ENCODE data around the gene SMARCAL1. TPM values are rescaled to one million over a fixed set of nuclear protein-coding genes. Genes with fewer than 3 reads are reported as not detected.
"Not testable (repeated sequence)": the region's sequence is repeated elsewhere in the genome, so short reads cannot be mapped to it uniquely, and the experiment has no call there.

SMARCAL1 gene
- total RNA-seq, 2 donors from 2014 or later = 15.3 to 32.2 TPM

DNA sequence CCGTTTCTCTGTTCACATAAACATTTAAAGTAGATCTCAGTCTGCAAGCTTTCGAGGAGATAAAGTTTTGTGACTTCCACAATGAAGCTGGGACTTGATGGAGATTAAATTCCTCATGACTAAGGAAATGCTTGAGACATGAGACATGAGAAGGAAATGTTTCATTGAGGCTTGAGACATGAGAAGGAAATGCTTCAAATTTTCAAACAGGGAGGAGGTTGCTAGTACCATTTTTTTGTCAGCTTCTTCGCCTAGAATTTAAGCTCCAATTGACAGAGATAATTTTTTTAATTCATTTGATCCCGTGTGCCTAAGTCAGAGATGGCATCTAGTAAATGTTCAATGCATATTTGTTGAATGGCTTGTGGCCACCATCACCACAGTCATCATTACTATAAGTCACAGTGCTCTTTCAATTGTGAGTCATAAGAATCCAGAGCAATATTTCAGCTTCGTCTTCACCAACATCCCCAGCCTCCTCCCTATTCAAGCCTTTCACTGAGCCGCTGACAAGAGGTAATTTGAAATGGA, 39.5 kb upstream of the SMARCAL1 start:
- intact Hi-C loops (cut with DNase I) = no loop called here
- H3K4me3 ChIP-seq = no peak overlapping the region

GRCh38 chr2:216373896-216374295, 38.4 kb upstream of the SMARCAL1 start:
- H3K9me3 ChIP-seq = no peaks in the 10 kb centered on the region
- DNase-seq (ENCODE audit: low spot score) = no peak
- no peaks in the 10 kb centered on the region for H3K36me3 ChIP-seq
- H3K27ac ChIP-seq = no peak overlapping the region
- no peak for TF ChIP-seq POLR2A (IDR thresholded peaks at IDR 0.05)
- TF ChIP-seq CTCF (IDR thresholded peaks at IDR 0.05) = no peak
- no peak for TF ChIP-seq POLR2AphosphoS5 (IDR thresholded peaks at IDR 0.05)
- H3K27me3 ChIP-seq (replicated peaks; ENCODE audit: insufficient read depth) = peaks cover 6% of the 10 kb centered on the region
- intact Hi-C loops (cut with DNase I) = no loop called here
- no peak overlapping the region for H3K4me3 ChIP-seq
- H3K4me1 ChIP-seq (replicated peaks) = peaks cover 2% of the 10 kb centered on the region

More for the DNA sequence above, 39.5 kb upstream of the SMARCAL1 start:
- no peak for DNase-seq (ENCODE audit: low spot score)
- 33% methylated on average over 6 of the region's 6 CpGs for WGBS
- no peak overlapping the region for H3K27ac ChIP-seq
- H3K27me3 ChIP-seq (replicated peaks; ENCODE audit: insufficient read depth) = peaks cover 6% of the 10 kb centered on the region
- no peaks in the 10 kb centered on the region for H3K9me3 ChIP-seq
- peaks cover 2% of the 10 kb centered on the region for H3K4me1 ChIP-seq (replicated peaks)
- TF ChIP-seq CTCF (IDR thresholded peaks at IDR 0.05) = no peak
- no peak for TF ChIP-seq POLR2A (IDR thresholded peaks at IDR 0.05)
- no peak for TF ChIP-seq POLR2AphosphoS5 (IDR thresholded peaks at IDR 0.05)
- H3K36me3 ChIP-seq = no peaks in the 10 kb centered on the region

GRCh38 chr2:216375286-216375685, 37.0 kb upstream of the SMARCAL1 start:
- H3K9me3 ChIP-seq = no peaks in the 10 kb centered on the region
- H3K27me3 ChIP-seq (replicated peaks; ENCODE audit: insufficient read depth) = peaks cover 3% of the 10 kb centered on the region
- intact Hi-C loops (cut with DNase I) = no loop called here
- WGBS = 82% methylated on average over 1 of the region's 1 CpG
- H3K4me3 ChIP-seq = no peak overlapping the region
- TF ChIP-seq CTCF (IDR thresholded peaks at IDR 0.05) (no peak), POLR2A (IDR thresholded peaks at IDR 0.05) (no peak), POLR2AphosphoS5 (IDR thresholded peaks at IDR 0.05) (no peak)
- H3K4me1 ChIP-seq (replicated peaks) = peaks cover 2% of the 10 kb centered on the region
- H3K27ac ChIP-seq = no peak overlapping the region
- no peaks in the 10 kb centered on the region for H3K36me3 ChIP-seq
- DNase-seq (ENCODE audit: low spot score) = no peak

DNA sequence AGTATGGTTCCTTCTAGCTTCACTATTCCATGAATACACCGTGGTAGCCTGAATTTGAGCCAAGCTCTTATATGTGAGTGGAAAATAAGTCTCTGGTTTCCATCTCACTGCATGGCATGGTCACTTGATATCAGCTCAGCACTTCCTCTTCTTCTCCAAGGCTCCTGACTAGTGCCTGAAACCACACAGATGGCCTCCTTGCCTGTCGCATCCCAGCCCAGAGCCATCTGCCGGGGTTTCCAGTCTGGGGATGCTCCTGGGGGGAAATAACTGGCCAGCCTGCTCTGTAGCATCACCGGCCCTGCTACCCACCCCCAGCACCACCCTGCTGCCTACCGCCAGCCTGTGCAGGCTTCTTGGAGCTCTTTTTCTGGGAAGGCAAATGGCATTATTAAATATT, 32.3 kb upstream of the SMARCAL1 start:
- no peaks in the 10 kb centered on the region for H3K27me3 ChIP-seq (replicated peaks; ENCODE audit: insufficient read depth)
- H3K9me3 ChIP-seq = no peaks in the 10 kb centered on the region
- H3K36me3 ChIP-seq = no peaks in the 10 kb centered on the region
- H3K4me3 ChIP-seq = no peak overlapping the region
- no peak for DNase-seq (ENCODE audit: low spot score)
- WGBS = 84% methylated on average over 5 of the region's 5 CpGs
- TF ChIP-seq POLR2AphosphoS5 (IDR thresholded peaks at IDR 0.05) = no peak
- no peak for TF ChIP-seq POLR2A (IDR thresholded peaks at IDR 0.05)
- no peak for TF ChIP-seq CTCF (IDR thresholded peaks at IDR 0.05)
- H3K4me1 ChIP-seq (replicated peaks) = no peaks in the 10 kb centered on the region
- intact Hi-C loops (cut with DNase I) = no loop called here
- H3K27ac ChIP-seq = no peak overlapping the region

- DNase-seq (ENCODE audit: low spot score); H3K9me3 ChIP-seq; H3K27ac ChIP-seq; H3K36me3 ChIP-seq; H3K4me1 ChIP-seq (replicated peaks); H3K27me3 ChIP-seq (replicated peaks; ENCODE audit: insufficient read depth); H3K4me3 ChIP-seq; intact Hi-C loops (cut with DNase I): not testable (repeated sequence)
- WGBS = 83% methylated on average over 2 of the region's 2 CpGs
Observed at GRCh38 chr2:216384409-216384808, 27.9 kb upstream of the SMARCAL1 start.
